GM20431 (cell line): ENCODE results near the gene SLC10A6.

Experiments
- in situ Hi-C: fragments of 300-500 bp; cut with MseI, MboI; formaldehyde crosslinking; loops from one replicate; pipeline ENCODE4 v1.15.0; 2020; ENCODE audit warnings: low sequenced_read_pairs; ENCODE audit not compliant: unreplicated experiment

SLC10A6 gene

GRCh38 chr4:86809809-86810208 is 39.4 kb downstream of the SLC10A6 start:
- in situ Hi-C loops = no loop called here

GRCh38 chr4:86791126-86791525 is 58.1 kb downstream of the SLC10A6 start:
- in situ Hi-C loops = no loop called here

GRCh38 chr4:86788826-86789225 is 60.4 kb downstream of the SLC10A6 start:
- in situ Hi-C loops = no loop called here

- in situ Hi-C loops = no loop called here
Measured at GRCh38 chr4:86778175-86778574, 71.0 kb downstream of the SLC10A6 start.

- in situ Hi-C loops = no loop called here
Measured at GRCh38 chr4:86775061-86775460, 74.1 kb downstream of the SLC10A6 start.
